HG03442 (cell line): ENCODE results near the gene SMTN.
"Not testable (repeated sequence)": the region's sequence is repeated elsewhere in the genome, so short reads cannot be mapped to it uniquely, and the experiment has no call there.

Experiments used
- ATAC-seq: cut with Tn5 transposase; IDR thresholded peaks from one replicate; pipeline ENCODE4 v1.9.1; 2021; ENCODE audit warnings: mild to moderate bottlenecking, moderate library complexity; ENCODE audit not compliant: unreplicated experiment

SMTN gene

GRCh38 chr22:31069691-31070314 lies 11.3 kb upstream of the SMTN start:
- ATAC-seq, result not testable (repeated sequence)

- ATAC-seq, result not testable (repeated sequence)
Observed at GRCh38 chr22:31073125-31073524, 8.0 kb upstream of the SMTN start.

DNA sequence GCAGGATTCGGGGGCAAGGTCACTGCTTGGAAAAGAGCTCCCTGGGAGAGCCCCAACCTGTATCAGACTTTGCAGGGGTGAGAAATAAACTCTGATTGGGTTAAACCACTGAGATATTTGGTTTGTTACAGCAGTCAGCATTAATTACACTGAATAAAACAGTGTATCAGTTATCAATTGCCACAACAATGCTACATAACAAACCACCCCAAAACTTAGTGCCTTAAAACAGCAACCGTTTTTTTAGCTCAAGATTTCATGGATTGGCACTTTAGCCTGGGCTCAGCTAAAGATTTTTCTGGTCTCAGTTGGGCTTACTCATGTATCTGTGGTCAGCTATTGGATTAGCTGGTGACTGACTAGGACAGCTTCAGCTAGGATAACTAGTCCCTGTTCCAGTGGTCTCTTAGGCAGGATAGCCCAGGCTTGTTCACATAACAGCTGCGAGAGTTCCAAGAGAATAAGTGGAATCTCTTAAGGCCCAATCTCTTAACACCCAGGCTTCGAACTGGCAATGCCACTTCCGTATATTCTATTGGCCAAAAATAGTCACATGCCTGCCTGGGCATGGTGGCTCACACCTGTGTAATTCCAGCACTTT lies 7.5 kb upstream of the SMTN start:
- not testable (repeated sequence) for ATAC-seq

- ATAC-seq, result no peak
Observed at GRCh38 chr22:31075961-31076360, 5.2 kb upstream of the SMTN start.

GRCh38 chr22:31077681-31078080 lies 3.4 kb upstream of the SMTN start:
- no peak for ATAC-seq

GRCh38 chr22:31078389-31078788 lies 2.7 kb upstream of the SMTN start:
- not testable (repeated sequence) for ATAC-seq

DNA sequence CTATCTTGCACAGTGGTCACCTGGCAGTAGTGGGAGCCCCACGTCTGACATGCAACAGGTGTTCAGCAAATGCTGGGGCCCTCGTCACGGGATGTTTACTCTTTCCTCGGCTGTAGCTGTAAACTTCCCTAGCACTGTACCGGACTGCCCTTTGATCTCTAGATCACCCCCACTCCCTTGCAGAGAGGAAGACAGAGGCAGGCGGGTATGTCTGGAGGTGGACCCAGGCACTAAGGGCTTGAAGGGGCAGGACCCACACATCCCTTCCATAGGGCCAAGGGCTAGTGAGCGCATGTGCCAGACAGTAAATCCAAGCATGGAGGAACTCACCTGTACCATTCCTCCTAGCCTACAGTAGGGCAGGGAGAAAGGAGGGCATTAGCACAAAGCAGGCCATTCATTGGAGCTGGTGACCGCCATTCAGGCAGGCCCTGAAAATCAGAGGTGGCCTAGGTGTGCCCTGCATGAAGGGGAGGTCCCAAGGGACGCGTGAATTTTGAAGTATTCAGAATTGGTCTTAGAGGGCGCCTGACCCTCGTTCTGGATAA lies 1.9 kb upstream of the SMTN start:
- no peak for ATAC-seq

GRCh38 chr22:31080164-31080847 lies 812 bp upstream of the SMTN start:
- ATAC-seq, result no peak

GRCh38 chr22:31081963-31082605 lies 966 bp downstream of the SMTN start:
- no peak for ATAC-seq

DNA sequence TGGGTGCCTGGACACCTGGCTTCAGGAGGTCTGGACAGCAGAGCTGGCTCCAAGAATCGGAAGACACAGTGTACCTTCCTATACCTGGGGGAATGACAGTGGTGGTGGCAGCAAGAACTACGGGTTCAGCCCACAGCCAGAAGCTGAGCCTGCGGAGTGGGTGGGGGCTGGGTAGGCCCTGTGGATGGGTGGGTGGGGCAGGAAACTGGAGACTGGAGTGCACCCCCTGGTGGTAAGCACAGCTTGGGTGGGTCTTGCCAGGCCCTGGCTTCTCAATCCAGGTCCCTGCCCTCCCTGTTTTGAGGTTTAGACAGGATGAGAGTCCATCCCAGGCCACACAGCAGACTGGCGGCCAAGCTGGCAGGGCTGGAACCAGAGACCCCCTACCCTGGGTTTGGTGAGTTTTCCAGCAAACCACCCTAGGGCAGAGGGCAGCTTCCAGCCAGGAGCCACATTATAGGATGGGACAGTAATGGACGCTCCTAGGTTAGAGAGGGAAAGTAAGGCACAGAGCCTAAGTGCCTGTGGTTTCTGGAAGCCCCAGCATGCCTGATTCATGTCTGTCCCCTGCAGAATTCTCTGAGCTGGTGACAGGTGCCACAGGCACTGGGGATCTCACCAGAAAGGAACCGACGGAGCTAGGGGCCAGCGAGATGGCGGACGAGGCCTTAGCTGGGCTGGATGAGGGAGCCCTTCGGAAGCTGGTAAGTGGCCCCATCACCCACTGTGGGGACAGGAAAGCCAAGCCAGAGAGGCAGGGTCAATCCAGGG lies 1.7 kb downstream of the SMTN start:
- ATAC-seq, result no peak

- ATAC-seq, result no peak
Observed at GRCh38 chr22:31083377-31083768, 2.3 kb downstream of the SMTN start.

GRCh38 chr22:31083923-31084810 lies 3.0 kb downstream of the SMTN start:
- ATAC-seq, result peak; percentile 5

DNA sequence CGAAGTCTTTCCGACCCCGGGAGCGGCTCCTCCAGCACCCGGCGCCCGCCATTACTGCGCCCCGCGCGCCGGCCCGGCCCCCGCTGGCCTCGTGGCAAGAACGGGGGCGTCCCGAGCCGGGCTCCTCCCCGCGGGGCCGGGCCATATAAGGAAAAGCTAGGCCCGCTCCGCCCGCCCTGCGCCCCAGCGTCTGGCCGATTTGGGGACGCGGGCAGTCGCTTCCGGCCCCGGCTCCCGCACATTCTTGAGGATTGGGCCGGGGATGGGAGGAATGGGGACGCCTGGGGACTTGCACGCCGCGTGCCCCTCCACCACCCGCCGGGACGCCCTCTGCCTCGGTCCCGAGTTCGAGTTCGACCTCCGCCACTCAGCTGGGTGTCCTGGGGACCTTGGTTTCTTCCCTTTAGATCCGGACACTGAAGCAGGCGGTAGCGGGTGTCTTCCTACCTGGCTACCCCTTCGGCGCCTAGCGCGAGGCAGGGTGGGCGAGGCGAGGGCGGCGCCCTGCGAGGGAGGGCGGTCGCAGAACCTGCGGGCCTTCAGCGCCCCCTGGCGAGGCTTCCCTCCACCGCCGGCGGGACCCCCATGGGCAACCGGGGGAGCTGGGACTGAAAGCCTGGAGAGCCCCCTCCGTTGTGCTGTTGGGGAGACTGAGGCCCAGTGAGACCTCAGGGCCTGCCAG lies 3.8 kb downstream of the SMTN start:
- ATAC-seq, result peak; percentile 47

- no peak for ATAC-seq
Observed at GRCh38 chr22:31085493-31085824, 4.3 kb downstream of the SMTN start.

GRCh38 chr22:31085928-31086327 lies 4.8 kb downstream of the SMTN start:
- ATAC-seq, result no peak

DNA sequence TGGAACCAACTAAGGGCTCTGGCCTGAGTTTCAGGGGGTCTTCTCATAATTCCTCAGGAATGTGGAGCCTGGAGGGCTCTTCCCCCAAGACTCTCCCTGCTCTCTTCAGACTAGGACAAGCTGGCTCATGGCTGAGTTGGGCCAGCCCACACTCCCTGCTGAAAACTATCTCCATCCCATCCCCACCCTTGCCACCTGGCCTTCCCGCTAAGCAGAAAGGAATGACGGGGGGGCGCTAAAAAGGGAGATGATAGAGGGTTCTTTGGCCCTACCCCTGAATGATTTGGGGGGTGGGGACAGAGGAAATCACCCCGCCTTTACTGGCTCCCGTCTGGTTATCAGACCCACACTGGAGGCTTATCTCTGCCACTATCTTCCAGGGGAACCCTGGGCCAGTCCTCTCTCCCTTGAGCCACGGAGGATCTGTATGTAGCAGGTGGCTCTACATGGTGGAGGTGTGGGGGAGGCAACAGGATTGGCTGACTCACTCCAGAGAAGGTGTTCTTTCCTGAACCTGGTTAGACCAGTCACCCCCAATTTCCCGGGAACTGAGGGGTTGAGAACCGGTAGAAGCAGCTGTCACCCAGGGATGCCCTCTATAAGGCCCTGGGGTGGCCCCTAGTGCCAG lies 5.7 kb downstream of the SMTN start:
- no peak for ATAC-seq

- ATAC-seq, result no peak
Observed at GRCh38 chr22:31087744-31088215, 6.7 kb downstream of the SMTN start.

GRCh38 chr22:31088233-31088986 lies 7.3 kb downstream of the SMTN start:
- ATAC-seq, result no peak
